Endometrial microvascular endothelial cells (primary cell): Measurements from ENCODE around the gene ADGRD1. TPM values are rescaled to one million over a fixed set of nuclear protein-coding genes. Genes with fewer than 3 reads are reported as not detected.
"Not testable (repeated sequence)": the region's sequence is repeated elsewhere in the genome, so short reads cannot be mapped to it uniquely, and the experiment has no call there.

Experiments
- in situ Hi-C: cut with HindIII; loops from 2 replicates; pipeline ENCODE4 v1.10.0; 2017; ENCODE audit warnings: low sequenced_read_pairs, low pct_unique_long_range_greater_than_20kb; ENCODE audit errors: inconsistent ontology term
- total RNA-seq: library from RNA; depleted of rRNA; stranded (reverse); fragments of >200 nt; gene quantifications from one replicate; pipeline ENCODE4 v1.2.3, GENCODE V29; 2015; ENCODE audit errors: inconsistent ontology term

The ADGRD1 gene
- total RNA-seq, 1 donor from 2014 or later: not detected

DNA sequence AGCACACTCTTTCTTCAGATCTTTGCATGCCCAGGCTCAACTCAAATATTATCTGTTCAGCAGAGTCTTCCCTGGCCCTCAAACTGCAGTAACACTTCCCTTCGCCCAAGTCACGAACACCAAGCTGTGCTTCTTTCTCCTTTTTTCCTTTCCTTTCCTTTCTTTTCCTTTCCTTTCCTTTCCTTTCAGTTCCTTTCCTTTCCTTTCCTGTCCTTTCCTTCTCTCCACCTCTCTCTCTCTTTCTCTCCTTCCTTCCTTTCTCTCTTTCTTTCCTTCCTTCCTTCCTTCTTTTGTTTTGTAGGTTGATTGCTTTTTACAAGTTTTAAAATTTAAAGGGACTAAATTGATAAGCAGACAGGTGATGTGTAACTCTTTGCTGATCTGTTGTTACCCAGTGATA, 19.0 kb upstream of the ADGRD1 start:
- in situ Hi-C loops: no loop called here

DNA sequence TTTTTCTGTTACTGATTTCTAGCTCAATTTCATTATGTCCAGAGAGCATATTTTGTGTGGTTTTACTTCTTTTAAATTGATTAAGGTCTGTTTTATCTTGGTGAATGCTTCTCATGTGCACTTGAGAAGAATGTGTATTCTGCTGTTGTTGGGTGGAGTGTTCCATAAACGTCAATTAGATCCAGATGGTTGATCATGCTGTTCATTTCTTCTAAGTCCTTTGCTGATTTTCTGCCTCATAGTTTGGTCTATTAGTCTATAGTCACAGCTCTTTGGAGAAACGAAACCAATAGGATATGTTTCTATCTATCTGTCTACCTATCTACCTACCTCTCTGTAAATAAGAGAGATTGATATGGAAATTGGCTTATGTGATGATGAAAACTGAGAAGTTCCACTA, 17.1 kb upstream of the ADGRD1 start:
- in situ Hi-C loops: no loop called here

DNA sequence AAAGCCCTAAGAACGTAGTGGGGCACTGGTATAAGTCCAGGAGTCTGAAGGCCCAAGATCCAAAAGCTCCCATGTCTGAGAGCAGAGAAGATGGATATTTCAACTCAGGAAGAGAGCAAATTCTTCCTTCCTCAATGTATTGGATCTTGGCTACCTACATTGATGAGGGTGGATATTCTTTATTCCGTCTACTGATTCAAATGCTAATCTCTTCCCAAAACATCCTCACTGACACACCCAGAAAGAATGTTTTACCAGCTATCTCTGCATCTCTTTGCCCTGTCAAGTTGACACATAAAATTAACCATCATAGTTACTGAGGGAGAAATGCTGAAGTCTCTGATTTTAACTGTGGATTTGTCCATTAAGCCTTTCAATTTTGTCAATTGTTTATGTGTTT, 16.6 kb upstream of the ADGRD1 start:
- in situ Hi-C loops: no loop called here

DNA sequence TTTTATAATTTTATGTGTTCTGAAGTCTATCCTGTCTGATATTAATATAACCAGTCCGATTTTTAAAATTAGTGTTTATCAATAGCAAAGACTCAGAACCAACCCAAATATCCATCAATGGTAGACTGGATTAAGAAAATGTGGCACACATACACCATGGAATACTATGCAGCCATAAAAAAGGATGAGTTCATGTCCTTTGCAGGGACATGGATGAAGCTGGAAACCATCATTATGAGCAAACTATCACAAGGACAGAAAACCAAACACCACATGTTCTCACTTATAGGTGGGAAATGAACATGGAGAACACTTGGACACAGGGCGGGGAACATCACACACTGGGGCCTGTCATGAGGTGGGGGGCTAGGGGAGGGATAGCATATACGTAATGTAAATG, 16.2 kb upstream of the ADGRD1 start:
- in situ Hi-C loops: not testable (repeated sequence)

DNA sequence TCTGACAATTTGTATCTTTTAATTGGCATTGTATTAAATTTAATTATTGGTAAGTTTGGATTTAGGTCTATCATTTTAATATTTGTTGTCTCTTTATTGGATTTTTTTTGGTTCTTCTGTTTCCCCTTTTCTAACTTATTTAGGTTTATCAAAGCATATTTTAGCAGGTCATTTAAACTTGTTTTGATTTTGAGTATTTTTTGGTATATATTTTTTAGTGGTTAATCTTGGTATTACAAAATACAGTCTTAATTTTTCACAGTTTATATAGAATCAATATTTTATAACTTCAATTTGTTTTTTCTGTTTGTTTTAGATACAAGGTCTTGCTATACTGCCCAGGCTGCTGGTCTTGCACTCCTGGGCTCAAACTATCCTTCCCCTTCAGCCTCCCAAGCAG, 15.5 kb upstream of the ADGRD1 start:
- in situ Hi-C loops: no loop called here

DNA sequence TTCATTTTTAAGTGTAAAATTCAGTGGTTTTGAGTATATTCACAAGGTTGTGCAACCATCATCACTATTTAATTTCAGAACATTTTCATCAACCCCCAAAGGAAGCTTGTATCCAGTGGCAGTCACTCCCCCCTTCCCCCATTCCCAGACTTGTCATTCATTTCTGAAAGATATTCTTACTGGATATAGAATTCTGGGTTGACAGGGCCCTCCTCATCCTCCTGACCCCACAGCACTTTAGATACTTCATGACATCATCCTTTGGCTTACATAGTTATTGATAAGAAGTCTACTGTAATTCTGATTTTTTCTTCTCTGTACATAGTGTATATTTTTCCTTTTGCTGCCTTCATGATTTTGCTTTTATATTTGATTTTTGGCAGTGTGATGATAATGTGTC, 8.8 kb upstream of the ADGRD1 start:
- in situ Hi-C loops: no loop called here

DNA sequence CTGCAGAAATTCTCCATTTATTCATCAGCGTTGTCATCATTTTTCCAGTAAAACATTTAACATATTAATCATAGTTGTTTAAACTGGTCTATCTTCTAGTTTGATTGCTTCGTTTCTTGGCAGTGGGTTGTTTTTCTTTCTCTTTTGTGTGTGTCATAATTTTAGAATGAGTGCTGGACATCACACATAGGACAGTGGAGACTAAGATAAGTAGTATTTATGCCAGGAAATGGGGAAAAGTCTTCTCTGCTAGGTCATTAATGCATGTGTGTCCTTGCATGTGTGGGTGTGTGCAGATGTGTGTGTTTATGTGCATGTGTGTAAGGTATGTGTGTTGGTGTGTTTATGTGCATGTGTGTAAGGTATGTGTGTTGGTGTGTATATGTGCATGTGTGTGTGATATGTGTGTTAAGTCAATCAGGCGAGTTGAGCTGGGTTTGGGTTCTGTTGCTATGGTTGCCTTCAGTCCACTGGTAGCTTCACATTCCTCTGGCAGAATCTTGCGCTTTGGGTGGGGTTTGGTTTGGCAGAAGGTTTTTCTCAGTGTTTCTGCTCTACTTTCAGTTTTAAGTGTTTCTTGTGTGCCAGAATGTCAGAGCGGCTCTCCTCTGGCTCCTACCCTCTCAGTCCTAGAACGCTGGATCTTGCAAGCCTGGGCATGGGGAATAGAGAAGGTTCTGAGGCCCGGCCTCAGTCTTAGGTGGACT, 7.8 kb upstream of the ADGRD1 start:
- in situ Hi-C loops: no loop called here

DNA sequence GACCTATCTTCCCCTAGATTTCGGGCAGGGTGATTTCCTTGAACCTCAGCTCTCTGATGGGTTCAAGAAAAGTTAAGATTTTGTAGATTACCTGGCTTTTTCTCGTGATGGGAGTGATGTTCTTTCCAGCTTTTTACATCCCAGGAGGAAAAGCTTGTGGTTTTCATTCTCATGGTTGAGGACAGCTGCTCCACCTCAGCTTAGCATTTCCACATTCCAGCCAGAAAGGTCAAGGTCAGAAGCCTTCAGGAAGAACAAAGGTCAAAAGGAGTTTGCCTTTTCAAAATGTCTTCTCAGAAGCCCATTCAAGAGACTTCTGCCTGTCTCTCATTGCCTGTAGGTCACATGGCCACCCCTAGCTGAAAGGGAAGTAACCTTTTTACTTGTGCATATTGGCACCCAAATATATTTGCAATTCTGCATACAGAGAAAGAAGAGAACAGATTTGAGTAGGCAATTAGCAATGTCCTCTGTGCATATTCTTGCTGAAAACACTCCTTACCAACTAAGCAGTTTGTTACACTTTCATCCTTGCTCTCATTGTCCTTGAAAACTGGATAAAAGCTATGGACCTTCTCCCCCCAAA, 6.6 kb upstream of the ADGRD1 start:
- in situ Hi-C loops: no loop called here

DNA sequence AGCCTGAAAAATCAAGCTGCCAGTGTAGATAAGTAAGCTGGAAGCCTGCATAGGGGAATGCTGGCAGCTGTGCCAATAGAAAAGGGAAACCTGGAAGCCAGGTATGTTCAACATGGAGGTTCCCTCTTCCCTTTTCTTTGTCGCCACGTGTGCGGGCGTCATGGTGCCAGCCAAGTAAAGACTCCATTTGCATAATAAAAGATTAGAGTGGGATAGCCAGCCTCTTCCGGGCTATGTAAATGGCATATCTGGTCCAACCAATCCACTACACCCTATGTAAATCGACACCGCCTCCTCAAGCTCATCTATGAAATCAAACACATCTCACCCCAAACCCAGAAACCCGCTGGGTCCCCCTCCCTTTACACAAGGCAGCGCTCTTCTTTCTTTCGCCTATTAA, 5.6 kb upstream of the ADGRD1 start:
- in situ Hi-C loops: no loop called here

DNA sequence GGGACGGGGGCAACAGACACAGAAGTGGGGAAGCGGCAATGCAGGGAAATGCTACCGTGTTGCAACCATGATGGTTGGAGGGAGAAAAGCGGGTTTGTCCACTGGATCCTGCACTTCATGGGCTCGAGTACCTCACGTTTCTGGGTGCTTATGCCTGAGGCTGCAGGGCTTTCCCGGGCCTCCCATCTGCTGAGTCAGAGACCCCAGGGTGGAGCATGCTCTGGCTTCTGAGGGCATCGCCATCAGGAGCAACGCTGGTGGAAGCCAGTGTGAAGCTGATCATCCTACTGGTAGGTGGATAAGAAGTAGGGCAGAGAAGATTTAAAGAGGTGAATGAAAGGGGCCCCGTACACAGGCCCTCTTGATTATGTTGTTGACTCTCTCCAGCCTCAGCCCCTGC, 5.0 kb upstream of the ADGRD1 start:
- in situ Hi-C loops: no loop called here

DNA sequence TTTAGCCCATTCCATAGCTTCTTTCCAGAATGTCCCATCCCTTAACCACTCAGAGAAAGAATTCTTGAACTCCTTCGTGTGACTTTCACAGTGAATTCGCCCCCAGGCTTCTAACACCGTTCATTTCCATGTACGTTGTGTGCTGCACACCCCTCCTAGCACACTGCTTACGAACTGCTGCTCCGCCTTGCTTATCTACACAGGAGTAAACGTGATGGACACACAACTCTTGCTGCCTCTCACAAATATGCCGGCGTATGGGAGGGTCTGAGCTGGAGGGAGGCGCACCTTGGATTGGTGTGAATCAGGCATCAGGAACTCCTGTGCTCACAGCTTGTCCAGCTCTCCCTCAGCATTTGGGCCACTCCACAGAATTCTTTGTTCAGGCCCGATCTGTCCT, 3.9 kb upstream of the ADGRD1 start:
- in situ Hi-C loops: no loop called here

DNA sequence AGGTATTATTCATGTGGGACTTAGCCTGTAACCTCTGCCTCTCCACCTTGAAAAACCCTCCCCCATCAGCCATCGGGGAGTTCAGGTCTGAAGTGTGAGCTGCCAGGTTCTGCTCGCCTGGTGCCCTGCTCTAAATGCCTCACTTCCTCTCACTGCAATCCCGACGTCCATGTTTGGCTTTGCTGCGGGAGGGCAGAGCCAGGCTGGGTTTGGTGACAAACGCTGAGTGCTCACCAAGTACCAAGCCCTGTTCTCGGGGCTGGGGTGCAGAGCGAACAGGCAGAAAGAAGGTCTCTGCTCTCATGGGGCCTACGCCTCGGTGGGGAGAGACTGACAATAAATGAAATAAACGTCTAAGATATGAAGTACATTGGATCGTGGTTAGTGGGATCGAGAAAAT, 2.1 kb upstream of the ADGRD1 start:
- in situ Hi-C loops: no loop called here

DNA sequence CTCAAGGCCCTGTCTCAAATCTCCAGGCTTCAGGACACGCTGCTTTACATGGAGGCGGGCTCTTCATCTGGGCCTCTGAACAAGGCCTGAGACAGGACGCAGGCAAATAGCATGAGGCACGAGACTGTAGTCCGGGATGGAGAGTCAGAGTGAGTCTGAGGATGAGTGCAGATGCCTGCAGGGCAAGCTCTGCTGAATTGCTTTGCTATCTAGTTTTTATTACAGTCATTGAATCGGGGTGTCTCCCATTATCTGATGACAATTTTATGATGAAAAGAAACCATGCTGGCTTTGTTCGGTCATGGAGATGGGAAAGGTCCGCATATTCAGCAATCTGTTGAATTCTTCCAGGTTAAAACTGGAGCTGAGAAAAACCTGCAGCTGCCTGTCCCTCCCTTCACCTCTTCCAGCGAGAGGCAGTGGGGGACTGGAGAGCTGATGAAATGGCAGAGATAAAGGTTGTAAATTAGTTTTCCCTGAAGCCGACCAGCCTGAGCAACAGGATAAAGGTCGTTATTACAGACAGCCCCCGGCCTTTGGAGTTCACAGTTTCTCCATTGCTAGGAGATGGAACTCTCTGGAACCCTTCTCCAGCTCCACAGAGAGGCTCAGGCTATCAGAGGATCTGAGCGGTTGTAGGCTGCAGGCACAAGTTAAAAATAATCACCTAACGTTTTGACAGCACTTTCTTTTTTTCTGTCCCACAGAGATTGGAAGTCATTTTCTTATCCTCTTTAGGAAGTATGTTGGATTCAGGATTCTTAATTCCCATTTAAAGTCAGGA, 1.3 kb upstream of the ADGRD1 start:
- in situ Hi-C loops: no loop called here

DNA sequence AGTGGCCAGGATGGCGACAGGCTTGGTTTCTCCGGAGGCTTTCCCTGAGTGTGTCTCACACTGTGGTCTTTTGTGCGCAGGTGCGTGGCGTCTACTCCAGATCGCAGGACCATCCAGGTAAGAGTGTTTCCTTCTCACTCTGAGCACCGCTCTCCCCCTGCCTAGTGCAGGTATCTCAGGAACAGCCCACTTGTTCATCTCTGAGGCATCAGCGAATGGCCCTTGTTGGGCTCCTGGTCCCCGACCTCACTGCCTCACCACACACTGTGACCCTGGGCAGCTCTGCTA, 781 bp downstream of the ADGRD1 start:
- in situ Hi-C loops: no loop called here

DNA sequence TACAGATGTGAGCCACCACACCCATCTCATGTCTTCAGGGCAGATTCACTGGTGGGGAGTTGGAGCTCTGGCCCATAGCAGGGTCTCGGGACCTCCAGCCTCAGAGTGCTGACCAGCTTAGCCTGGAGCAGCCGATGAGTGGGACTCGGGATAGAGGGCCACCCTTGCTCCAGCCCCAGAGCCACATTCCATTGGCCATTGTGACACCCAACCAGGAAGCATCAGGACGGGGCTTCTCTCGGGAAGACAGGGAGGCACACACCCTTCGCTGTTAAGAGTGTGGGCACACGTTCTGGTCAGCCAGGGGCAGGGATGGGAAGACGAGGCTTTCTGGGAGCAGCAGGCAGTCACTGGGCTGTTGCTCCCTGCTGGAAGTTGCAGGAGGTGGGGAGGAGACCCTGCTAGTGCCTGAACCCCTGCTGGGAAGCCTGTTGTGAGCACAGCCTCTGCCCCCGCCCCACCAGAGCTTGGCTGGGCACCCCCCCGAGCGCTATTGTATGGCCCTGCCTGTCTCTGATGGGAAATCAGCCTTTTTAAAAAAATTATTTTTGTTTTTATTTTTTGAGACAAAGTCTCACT, 1.6 kb downstream of the ADGRD1 start:
- in situ Hi-C loops: no loop called here

DNA sequence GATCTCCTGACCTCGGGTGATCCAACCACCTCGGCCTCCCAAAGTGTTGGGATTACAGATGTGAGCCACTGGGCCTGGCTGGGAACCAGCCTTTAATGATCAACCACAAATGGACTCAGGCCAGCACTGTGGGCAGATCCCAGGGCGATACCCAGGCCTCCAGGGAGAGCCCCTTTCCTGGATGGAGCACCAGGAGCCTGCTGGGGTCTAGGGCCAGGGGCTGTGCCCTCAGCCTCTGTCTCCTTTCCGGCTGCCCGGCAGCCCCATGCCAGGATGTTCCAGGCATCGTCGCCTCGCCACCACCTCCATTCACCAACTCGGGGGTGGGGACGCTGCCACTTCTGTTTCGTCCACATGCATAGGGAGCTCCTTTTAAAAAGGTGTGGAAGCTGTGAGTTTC, 2.3 kb downstream of the ADGRD1 start:
- in situ Hi-C loops: no loop called here

DNA sequence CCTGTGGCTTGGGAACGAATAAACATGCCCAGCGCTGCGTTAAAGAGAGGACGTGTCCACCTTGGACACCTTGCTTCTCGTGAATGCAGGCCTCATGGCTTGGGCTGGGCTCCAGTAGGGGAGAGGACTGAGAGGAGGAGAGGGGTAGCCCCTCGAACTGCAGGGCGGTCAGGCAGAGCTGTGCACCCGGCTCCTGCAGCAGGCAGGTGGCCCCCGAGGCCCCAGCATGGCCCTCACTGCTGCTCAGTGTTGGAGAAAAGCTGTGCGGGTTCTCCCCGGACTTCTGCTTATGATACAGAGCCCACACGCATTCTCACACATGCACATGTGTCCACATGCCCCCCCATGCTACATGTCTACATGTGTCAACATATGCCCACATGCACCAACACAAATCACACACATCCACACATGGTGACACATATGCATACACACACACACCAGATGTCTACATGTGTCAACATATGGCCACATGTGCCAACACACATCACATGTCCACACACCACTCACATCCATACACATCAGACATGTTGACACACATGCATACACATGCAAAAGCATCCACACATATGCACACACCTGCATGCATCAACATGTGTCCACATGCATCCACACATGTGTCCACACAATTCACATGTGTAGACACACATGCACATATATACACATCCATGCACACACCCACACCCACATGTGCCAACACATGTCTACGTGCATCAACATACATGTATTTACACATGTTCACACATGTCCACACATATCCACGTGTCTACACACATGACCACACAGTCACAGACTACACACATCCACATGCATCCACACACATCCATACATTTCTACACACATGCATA, 3.0 kb downstream of the ADGRD1 start:
- in situ Hi-C loops: no loop called here

DNA sequence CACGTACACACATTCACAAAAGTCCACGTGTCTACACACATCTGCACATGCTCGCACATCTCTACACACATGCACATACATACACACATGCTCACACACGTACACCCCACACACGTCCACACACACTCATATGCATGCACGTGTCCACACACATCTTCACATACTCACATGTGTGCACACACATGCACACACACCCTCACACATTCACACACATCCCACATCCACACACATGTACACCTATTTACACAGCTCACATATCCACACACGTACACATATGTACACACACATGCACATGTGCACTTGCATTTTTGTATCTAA, 3.6 kb downstream of the ADGRD1 start:
- in situ Hi-C loops: no loop called here

DNA sequence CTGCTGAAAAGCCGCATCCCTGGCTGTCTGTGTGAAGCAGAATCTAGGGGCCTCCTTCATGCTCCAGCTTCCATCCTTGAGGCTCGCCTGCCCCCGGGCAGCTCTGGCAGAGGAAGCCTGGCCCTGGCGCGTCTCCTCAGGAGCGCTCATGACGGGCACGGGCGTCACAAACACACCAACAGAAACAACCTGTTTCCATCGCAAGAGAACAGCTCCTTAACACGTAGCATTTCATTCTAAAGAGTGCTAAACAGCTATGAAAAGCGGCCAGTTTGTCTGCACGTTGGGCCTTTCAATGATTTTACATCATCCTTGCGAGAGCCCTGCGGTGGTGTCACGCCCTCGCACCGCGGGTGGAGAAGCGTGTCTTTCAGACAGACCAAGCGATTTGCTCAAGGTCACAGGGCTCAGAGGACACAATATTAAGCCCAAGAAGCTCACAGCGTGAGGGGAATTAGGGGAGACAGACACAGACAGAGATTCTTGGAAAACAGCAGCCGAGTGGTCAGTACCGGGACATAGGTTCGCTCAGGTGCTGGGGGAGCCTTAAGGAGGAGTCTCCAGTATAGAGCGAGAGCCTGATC, 4.9 kb downstream of the ADGRD1 start:
- in situ Hi-C loops: no loop called here
